Liver (tissue), 9 donors: ENCODE data around the gene USP15. TPM values are rescaled to one million over a fixed set of nuclear protein-coding genes. Genes with fewer than 3 reads are reported as not detected.
A peak's percentile ranks its signal among the peaks of the same experiment; 100 is the strongest.

Source experiments
- DNase-seq: peaks from one replicate; pipeline ENCODE4 v3.0.0-alpha.2; 2017; ENCODE audit warnings: low spot score
- H3K27ac ChIP-seq, 2 donors: one replicate each; pipeline ENCODE4 v1.7.0; 2013; ENCODE audit warnings: inconsistent platforms in 2 of 2, low read length in 2 of 2, control low read depth in 1 of 2, low read depth in 1 of 2, mild to moderate bottlenecking in 1 of 2
- H3K27me3 ChIP-seq, 4 donors: one replicate each; pipeline versions ENCODE4 v1.6.1 to v1.7.0; 2013; ENCODE audit warnings: low read length in 3 of 4, inconsistent platforms in 1 of 4, mild to moderate bottlenecking in 1 of 4, moderate library complexity in 1 of 4; ENCODE audit not compliant: control insufficient read depth in 4 of 4, insufficient read depth in 4 of 4
- H3K36me3 ChIP-seq, 4 donors: one replicate each; pipeline versions ENCODE4 v1.6.1 to v1.7.0; 2013; ENCODE audit warnings: low read length in 3 of 4, mild to moderate bottlenecking in 3 of 4, low read depth in 1 of 4, moderate library complexity in 1 of 4; ENCODE audit not compliant: control insufficient read depth in 4 of 4, insufficient read depth in 3 of 4
- H3K4me1 ChIP-seq, 4 donors: one replicate each; pipeline versions ENCODE4 v1.6.1 to v1.7.0; 2013; ENCODE audit warnings: low read length in 3 of 4, mild to moderate bottlenecking in 3 of 4, moderate library complexity in 1 of 4; ENCODE audit not compliant: control insufficient read depth in 4 of 4, insufficient read depth in 4 of 4
- H3K4me3 ChIP-seq, 3 donors: one replicate each; pipeline versions ENCODE4 v1.6.1 to v1.7.0; 2013; ENCODE audit warnings: low read length in 3 of 3, control low read depth in 1 of 3, low read depth in 1 of 3, mild to moderate bottlenecking in 1 of 3
- H3K9ac ChIP-seq, 2 donors: one replicate each; pipeline ENCODE4 v1.7.0; 2013; ENCODE audit warnings: low read length in 2 of 2, mild to moderate bottlenecking in 2 of 2, moderate library complexity in 2 of 2, control low read depth in 1 of 2, low read depth in 1 of 2
- H3K9me3 ChIP-seq, 4 donors: one replicate each; pipeline versions ENCODE4 v1.6.1 to v1.7.0; 2013; ENCODE audit warnings: low read length in 3 of 4; ENCODE audit not compliant: control insufficient read depth in 4 of 4
- ATF3 ChIP-seq: IDR thresholded peaks from 2 replicates; pipeline ENCODE4 v1.6.1; 2016; ENCODE audit warnings: antibody characterized with exemption
- EGR1 ChIP-seq, 2 donors: IDR thresholded peaks; 2 replicates each; pipeline ENCODE4 v1.6.1; 2016 to 2018; ENCODE audit warnings: antibody characterized with exemption in 2 of 2, low read depth in 2 of 2
- FOXA1 ChIP-seq: IDR thresholded peaks from 2 replicates; pipeline ENCODE4 v1.6.1; 2016; ENCODE audit warnings: antibody characterized with exemption
- FOXA2 ChIP-seq: IDR thresholded peaks from 2 replicates; pipeline ENCODE4 v1.6.1; 2016; ENCODE audit warnings: antibody characterized with exemption
- GABPA ChIP-seq, 2 donors: IDR thresholded peaks in 1 of 2; conservative IDR thresholded peaks in 1 of 2; 2 replicates each; pipeline ENCODE4 v1.6.1; 2016; ENCODE audit warnings: antibody characterized with exemption in 2 of 2, mild to moderate bottlenecking in 1 of 2, moderate library complexity in 1 of 2
- HNF4A ChIP-seq, 2 donors: conservative IDR thresholded peaks; 2 replicates each; pipeline ENCODE4 v1.6.1; 2016; ENCODE audit warnings: antibody characterized with exemption in 2 of 2, mild to moderate bottlenecking in 2 of 2
- HNF4G ChIP-seq: IDR thresholded peaks from 2 replicates; pipeline ENCODE4 v1.6.1; 2016; ENCODE audit warnings: antibody characterized with exemption
- JUND ChIP-seq, 2 donors: IDR thresholded peaks; 2 replicates each; pipeline ENCODE4 v1.6.1; 2016; ENCODE audit warnings: antibody characterized with exemption in 2 of 2
- NR2F2 ChIP-seq: IDR thresholded peaks from 2 replicates; pipeline ENCODE4 v1.6.1; 2016; ENCODE audit warnings: antibody characterized with exemption
- RAD21 ChIP-seq, 2 donors: IDR thresholded peaks; 2 replicates each; pipeline ENCODE4 v1.6.1; 2016; ENCODE audit warnings: antibody characterized with exemption in 2 of 2, mild to moderate bottlenecking in 2 of 2
- REST ChIP-seq: IDR thresholded peaks from 2 replicates; pipeline ENCODE4 v1.6.1; 2016; ENCODE audit warnings: antibody characterized with exemption, mild to moderate bottlenecking
- RXRA ChIP-seq, 2 donors: IDR thresholded peaks; 2 replicates each; pipeline ENCODE4 v1.6.1; 2017 to 2018; ENCODE audit warnings: antibody characterized with exemption in 2 of 2, mild to moderate bottlenecking in 1 of 2
- SP1 ChIP-seq: IDR thresholded peaks from 2 replicates; pipeline ENCODE4 v1.6.1; 2018; ENCODE audit warnings: antibody characterized with exemption, mild to moderate bottlenecking
- TAF1 ChIP-seq: conservative IDR thresholded peaks from 2 replicates; pipeline ENCODE4 v1.6.1; 2016; ENCODE audit warnings: antibody characterized with exemption, mild to moderate bottlenecking
- YY1 ChIP-seq: IDR thresholded peaks from 2 replicates; pipeline ENCODE4 v1.6.1; 2016; ENCODE audit warnings: antibody characterized with exemption, mild to moderate bottlenecking
- WGBS: extraction: QIAGEN DNeasy Blood & Tissue Kit; methylation state at CpG from one replicate; pipeline ENCODE4 v1.1.7; 2013; 5-methylcytosine and 5-hydroxymethylcytosine counted together
- polyA plus RNA-seq, 2 donors: library from polyadenylated mRNA; stranded (reverse) in 1 of 2; unstranded in 1 of 2; fragments of 200-250 nt in 1 of 2; fragments of >200 nt in 1 of 2; fragmentation: Nextera tagmentation in 1 of 2; extraction: Ambion mirVana in 1 of 2; gene quantifications; one replicate each; pipeline versions ENCODE4 v1.2.1 to v1.2.3, GENCODE V29; 2013 to 2015
- total RNA-seq, 2 donors: library from RNA; depleted of rRNA; stranded (reverse); fragments of >200 nt; gene quantifications; one replicate each; pipeline ENCODE4 v1.2.3, GENCODE V29; 2014
- TF ChIP-seq, protein P1 (sequence below): IDR thresholded peaks from 2 replicates; pipeline ENCODE4 v1.6.1; 2016; ENCODE audit warnings: antibody characterized with exemption
- TF ChIP-seq, protein P2 (sequence below): IDR thresholded peaks from 2 replicates; pipeline ENCODE4 v1.6.1; 2016; ENCODE audit warnings: antibody characterized with exemption
- TF ChIP-seq, protein P3 (sequence below): fragments of 150-350 bp; IDR thresholded peaks from 2 replicates; pipeline ENCODE4 v1.5.1; 2017; ENCODE audit warnings: improper control_type of control experiment, low read depth, low read length; ENCODE audit not compliant: missing input control
- donor health status: healthy.
- donor health status: healthy.
- donor health status: healthy.
- donor health status: healthy.
- donor health status: healthy.

USP15 gene
- total RNA-seq (100 to 1,000 TPM in 1 of 2 donors, 10 to 100 TPM in 1; 65.1 to 188 TPM), polyA plus RNA-seq (10 to 100 TPM; 16.6 to 48.0 TPM)

DNA sequence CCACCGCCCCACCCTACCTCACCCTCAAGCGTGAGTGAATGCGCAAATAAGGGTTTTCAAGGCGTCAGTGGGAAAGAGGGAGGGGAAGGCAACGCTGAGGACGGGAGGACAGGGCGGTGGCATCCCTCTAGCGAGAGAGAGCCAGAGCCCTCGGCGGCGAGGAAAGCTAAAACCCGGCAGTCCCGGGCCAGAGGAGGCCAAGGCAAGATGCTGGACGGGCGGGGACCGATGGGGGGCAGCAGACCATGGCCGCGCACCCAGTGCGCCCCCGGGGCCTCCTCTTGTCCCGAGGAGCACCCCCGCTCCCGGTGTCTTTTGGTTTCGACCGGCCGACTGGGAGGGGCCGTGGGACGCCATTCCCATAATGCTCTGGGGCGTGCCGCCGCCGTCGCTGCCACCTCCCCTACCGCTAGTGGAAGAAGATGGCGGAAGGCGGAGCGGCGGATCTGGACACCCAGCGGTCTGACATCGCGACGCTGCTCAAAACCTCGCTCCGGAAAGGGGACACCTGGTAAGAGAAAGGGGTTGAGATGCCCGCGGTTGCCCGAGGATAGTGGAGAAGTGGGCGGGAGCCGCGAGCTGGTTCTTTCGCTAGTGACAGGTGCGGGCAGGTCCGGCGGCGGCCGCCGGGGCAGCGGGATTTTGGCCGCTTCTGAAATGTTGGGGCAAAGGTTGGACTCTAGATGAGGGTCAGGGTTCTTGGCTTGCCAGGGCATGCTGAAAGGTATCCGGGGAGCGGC is at the start of gene USP15:
TSS of gene USP15 (plus strand) at position 412 of the 740 bp plus-strand sequence. CDS start at position 423, 11 bp downstream.
- TF ChIP-seq HNF4A (conservative IDR thresholded peaks at IDR 0.05) (peak; percentile 75 to 89), FOXA1 (peak; percentile 70), HNF4G (peak; percentile 71), RXRA (IDR thresholded peaks at IDR 0.05) (peak in 1 of 2 donors; percentile 41), ATF3 (no peak), FOXA2 (no peak), RAD21 (IDR thresholded peaks at IDR 0.05) (peak; percentile 64 to 65), REST (peak; percentile 87), SP1 (peak; percentile 68), JUND (IDR thresholded peaks at IDR 0.05) (peak; percentile 41 to 52), NR2F2 (no peak), TAF1 (peak; percentile 69), EGR1 (IDR thresholded peaks at IDR 0.05; ENCODE audit: low read depth in 2 of 2) (peak; percentile 38 to 68), GABPA (IDR thresholded peaks at IDR 0.05 in 1 of 2, conservative IDR thresholded peaks at IDR 0.05 in 1 of 2) (peak in 1 of 2 donors; percentile 63), YY1 (peak; percentile 99)
- TF ChIP-seq, protein P1, sequence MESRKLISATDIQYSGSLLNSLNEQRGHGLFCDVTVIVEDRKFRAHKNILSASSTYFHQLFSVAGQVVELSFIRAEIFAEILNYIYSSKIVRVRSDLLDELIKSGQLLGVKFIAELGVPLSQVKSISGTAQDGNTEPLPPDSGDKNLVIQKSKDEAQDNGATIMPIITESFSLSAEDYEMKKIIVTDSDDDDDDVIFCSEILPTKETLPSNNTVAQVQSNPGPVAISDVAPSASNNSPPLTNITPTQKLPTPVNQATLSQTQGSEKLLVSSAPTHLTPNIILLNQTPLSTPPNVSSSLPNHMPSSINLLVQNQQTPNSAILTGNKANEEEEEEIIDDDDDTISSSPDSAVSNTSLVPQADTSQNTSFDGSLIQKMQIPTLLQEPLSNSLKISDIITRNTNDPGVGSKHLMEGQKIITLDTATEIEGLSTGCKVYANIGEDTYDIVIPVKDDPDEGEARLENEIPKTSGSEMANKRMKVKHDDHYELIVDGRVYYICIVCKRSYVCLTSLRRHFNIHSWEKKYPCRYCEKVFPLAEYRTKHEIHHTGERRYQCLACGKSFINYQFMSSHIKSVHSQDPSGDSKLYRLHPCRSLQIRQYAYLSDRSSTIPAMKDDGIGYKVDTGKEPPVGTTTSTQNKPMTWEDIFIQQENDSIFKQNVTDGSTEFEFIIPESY, result peak; percentile 87
- TF ChIP-seq, protein P2, sequence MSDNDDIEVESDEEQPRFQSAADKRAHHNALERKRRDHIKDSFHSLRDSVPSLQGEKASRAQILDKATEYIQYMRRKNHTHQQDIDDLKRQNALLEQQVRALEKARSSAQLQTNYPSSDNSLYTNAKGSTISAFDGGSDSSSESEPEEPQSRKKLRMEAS, result peak; percentile 80
- TF ChIP-seq, protein P3, sequence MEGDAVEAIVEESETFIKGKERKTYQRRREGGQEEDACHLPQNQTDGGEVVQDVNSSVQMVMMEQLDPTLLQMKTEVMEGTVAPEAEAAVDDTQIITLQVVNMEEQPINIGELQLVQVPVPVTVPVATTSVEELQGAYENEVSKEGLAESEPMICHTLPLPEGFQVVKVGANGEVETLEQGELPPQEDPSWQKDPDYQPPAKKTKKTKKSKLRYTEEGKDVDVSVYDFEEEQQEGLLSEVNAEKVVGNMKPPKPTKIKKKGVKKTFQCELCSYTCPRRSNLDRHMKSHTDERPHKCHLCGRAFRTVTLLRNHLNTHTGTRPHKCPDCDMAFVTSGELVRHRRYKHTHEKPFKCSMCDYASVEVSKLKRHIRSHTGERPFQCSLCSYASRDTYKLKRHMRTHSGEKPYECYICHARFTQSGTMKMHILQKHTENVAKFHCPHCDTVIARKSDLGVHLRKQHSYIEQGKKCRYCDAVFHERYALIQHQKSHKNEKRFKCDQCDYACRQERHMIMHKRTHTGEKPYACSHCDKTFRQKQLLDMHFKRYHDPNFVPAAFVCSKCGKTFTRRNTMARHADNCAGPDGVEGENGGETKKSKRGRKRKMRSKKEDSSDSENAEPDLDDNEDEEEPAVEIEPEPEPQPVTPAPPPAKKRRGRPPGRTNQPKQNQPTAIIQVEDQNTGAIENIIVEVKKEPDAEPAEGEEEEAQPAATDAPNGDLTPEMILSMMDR, result peak; percentile 78
- peaks cover 7 to 39% (median 24%) of the 10 kb centered on the region in 4 donors for H3K4me1 ChIP-seq
- peak within 1 kb of the TSS; percentile 91 to 96 for H3K9ac ChIP-seq

More for the DNA sequence above, at the start of gene USP15:
- under 1% methylated on average over 61 of the region's 61 CpGs for WGBS
- H3K9me3 ChIP-seq, result no peaks in the 10 kb centered on the region
- peak; percentile 96 for DNase-seq
- H3K36me3 ChIP-seq, result no peaks in the 10 kb centered on the region
- peak within 1 kb of the TSS; percentile 84 to 96 (median 93) for H3K4me3 ChIP-seq
- H3K27ac ChIP-seq, result peak within 1 kb of the TSS; percentile 80 to 97
- no peaks in the 10 kb centered on the region for H3K27me3 ChIP-seq
